ENCODE measurements around the gene RFPL3. TPM values are rescaled to one million over a fixed set of nuclear protein-coding genes. Genes with fewer than 3 reads are reported as not detected.
A peak's percentile ranks its signal among the peaks of the same experiment; 100 is the strongest.

Gene RFPL3
- polyA plus RNA-seq, 1 donor from 2014 or later, result not detected

DNA sequence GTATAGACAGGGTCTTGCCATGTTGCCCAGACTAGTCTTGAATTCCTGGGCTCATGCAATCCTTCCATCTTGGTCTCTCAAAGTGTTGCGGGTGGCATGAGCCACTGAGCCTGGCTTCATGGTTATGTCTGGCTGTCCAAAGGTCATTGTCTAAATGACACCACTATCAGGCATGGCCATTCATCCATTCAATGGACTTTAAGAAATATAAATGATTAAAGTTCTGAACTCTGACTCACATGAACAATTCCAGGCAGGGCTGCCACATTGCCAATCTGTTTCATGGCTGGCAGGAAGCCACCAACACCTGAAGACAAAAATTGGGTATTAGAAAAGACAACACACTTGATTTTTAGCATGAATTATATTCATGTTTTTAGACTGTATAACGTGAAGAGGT is 50.3 kb downstream of the RFPL3 start:
- Mint-ChIP-seq H3K36me3 (no peaks in the 10 kb centered on the region), H3K4me1 (peaks cover 24 to 47% (median 42%) of the 10 kb centered on the region in 3 donors), H3K27ac (peak overlapping the region; percentile 10 to 81 (median 30)), H3K4me3 (peak overlapping the region in 3 of 4 donors; percentile 20 to 56 (median 44)), H3K9me3 (peaks cover 0 to 3% (median 3%) of the 10 kb centered on the region in 3 donors), H3K27me3 (no peaks in the 10 kb centered on the region)

- Mint-ChIP-seq H3K9me3 (peaks cover 0 to 3% (median 3%) of the 10 kb centered on the region in 3 donors), H3K27ac (peak overlapping the region; percentile 25 to 83 (median 53)), H3K4me1 (peaks cover 27 to 51% (median 42%) of the 10 kb centered on the region in 3 donors), H3K4me3 (peak overlapping the region; percentile 96 to 99 (median 98)), H3K36me3 (no peaks in the 10 kb centered on the region), H3K27me3 (no peaks in the 10 kb centered on the region)
Observed at GRCh38 chr22:32409977-32410376, 52.3 kb downstream of the RFPL3 start.

DNA sequence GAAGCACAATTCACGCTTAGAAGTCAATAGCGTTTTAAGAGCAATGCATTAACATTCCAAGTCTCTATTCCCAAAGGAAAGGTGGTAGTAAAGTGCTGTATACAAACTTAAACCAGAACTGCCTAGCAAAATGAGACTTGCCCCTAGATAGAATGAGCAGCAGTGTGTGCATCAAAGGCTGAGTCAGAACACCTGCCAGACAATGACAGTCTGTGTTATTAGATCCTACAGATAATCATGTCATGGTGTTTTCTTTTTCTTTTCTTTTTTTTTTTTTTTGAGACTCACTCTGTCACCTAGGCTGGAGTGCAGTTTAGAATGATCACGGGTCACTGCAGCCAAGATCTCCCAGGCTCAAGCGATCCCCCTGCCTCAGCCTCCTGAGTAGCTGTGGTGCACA is 52.8 kb downstream of the RFPL3 start:
- Mint-ChIP-seq H3K4me1 (peaks cover 27 to 51% (median 42%) of the 10 kb centered on the region in 3 donors), H3K36me3 (no peaks in the 10 kb centered on the region)

More for the DNA sequence above, 52.8 kb downstream of the RFPL3 start:
- Mint-ChIP-seq H3K27me3 (no peaks in the 10 kb centered on the region), H3K4me3 (peak overlapping the region; percentile 96 to 99 (median 98)), H3K27ac (peak overlapping the region; percentile 53 to 97 (median 83)), H3K9me3 (peaks cover 0 to 3% (median 3%) of the 10 kb centered on the region in 3 donors)

Other genes with a start within 250 kb of the RFPL3 start
- gene C22orf42, start 198.6 kb upstream of the RFPL3 start, polyA plus RNA-seq, result not detected
- gene RFPL2, start 152.8 kb upstream of the RFPL3 start, polyA plus RNA-seq, result not detected
- gene SLC5A4, start 102.5 kb upstream of the RFPL3 start, polyA plus RNA-seq, result not detected
- 119 TPM for gene RTCB, start 54.4 kb downstream of the RFPL3 start, polyA plus RNA-seq
- not detected for gene BPIFC, start 106.6 kb downstream of the RFPL3 start, polyA plus RNA-seq
- 148 TPM for gene FBXO7, start 116.9 kb downstream of the RFPL3 start, polyA plus RNA-seq